ENCODE results near the gene SLC22A23. TPM values are rescaled to one million over a fixed set of nuclear protein-coding genes. Genes with fewer than 3 reads are reported as not detected.
"Not testable (repeated sequence)": the region's sequence is repeated elsewhere in the genome, so short reads cannot be mapped to it uniquely, and the experiment has no call there.

SLC22A23 gene
- total RNA-seq, 1 donor from 2014 or later: 14.6 TPM

DNA sequence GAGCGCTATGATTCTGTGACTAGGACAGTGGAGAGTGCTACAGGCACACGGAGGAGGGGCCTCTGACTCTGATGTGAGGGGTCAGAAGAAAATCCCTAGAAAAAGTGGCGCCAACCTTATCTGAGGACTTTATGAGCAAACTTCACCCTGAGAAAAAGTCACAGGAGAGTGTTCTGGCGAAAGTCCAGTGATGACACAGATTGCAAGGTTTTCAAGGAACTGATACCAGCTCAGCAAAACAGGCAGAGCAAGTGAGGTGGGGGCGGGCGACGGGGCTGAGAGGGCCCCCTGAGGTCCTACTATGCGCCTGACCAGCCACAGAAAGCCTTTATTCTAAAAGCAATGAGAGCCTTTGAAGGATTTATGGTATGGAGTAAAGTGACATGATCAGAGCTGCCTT, 73.3 kb downstream of the SLC22A23 start:
- Mint-ChIP-seq H3K27ac (ENCODE audit: unreplicated experiment) (no peak overlapping the region), H3K4me3 (no peak overlapping the region)

DNA sequence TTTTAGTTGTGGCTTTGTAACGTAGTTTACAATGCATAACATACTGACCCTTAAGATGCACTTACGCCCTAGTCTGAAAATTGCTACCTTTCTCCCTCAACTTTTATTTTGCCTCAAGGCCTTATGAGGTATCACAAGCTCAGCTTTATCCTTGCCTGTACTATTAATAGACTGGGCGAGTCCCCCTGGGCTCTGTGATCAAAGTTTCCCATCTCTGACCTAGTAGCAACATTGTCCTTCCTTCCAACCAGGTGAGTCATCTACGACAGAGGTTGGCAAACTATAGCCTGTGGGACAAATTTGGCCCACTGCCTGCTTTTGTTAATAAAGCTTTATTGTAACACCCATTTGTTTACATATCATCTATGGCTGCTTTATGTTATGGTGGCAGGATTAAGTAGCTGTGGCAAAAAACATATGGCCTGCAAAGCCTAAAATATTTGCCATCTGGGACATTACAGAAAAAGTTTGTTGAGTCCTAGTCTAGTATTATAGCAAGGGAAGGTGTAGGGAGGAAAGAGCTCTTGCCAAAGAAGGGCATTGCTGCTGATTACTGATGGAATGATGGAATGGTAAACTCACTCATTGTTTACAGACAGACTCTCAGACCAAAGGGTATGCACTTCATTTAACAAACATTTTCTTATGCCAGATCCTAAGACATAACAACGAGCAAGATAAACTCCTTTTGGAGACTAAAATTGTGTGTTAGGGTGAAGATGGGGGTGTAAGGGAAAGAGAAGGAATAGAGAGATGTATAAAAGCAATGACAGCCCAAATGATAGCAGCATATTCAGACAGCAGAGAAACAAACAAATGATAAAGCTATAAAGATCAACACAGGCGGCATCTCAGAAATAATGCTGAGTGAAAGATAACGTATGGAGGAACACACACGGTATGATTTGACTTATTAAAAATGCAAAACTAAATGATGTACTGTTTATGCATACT, 74.2 kb downstream of the SLC22A23 start:
- H3K36me3 Mint-ChIP-seq (ENCODE audit: low read depth): peaks cover 3% of the 10 kb centered on the region
- peaks cover 29% of the 10 kb centered on the region for H3K4me1 Mint-ChIP-seq
- no peak for TF ChIP-seq CTCF (conservative IDR thresholded peaks at IDR 0.05)
- no peaks in the 10 kb centered on the region for H3K9me3 Mint-ChIP-seq
- no peak overlapping the region for H3K27ac Mint-ChIP-seq (ENCODE audit: unreplicated experiment)
- H3K4me3 Mint-ChIP-seq: no peak overlapping the region
- DNase-seq (ENCODE audit: low read depth, low spot score): no peak
- H3K27me3 Mint-ChIP-seq (ENCODE audit: low read depth): no peaks in the 10 kb centered on the region

More for the DNA sequence above, 73.3 kb downstream of the SLC22A23 start:
- no peak for DNase-seq (ENCODE audit: low read depth, low spot score)
- no peak for TF ChIP-seq CTCF (conservative IDR thresholded peaks at IDR 0.05)
- Mint-ChIP-seq H3K36me3 (ENCODE audit: low read depth) (peaks cover 5% of the 10 kb centered on the region), H3K9me3 (no peaks in the 10 kb centered on the region), H3K4me1 (peaks cover 23% of the 10 kb centered on the region), H3K27me3 (ENCODE audit: low read depth) (no peaks in the 10 kb centered on the region)

DNA sequence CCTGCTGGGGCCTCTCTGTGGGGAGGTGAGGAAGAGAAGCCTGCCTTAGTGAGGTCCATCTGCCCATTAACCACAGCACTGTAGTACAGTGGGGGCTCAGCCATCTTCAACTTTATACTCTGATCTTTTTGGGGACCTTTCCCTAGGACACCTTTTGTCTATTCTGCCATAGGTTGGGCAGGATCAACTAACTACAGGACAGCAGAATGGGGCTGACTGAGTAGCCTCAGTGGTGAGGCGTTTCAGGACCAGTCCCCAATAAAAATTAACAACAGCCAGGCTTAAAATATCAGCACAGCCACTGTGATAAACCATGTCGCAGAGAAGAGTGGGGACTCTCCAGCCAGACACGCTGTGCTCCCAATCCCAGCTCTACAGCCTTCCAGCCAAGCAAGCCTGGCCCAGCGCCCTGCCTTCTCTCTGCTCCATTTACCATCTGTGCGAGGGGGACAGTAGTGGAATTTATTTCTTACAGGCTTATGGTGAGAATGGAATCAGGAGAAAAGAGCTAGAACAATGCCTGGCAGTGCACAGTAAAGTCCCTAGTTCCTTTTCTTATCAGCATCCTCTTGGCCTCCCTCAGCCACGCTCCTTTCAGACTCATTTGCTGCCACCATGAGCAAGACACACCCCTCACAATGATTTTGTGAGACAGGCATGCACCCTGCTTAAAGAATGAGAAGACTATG, 75.5 kb downstream of the SLC22A23 start:
- H3K4me3 Mint-ChIP-seq: no peak overlapping the region
- H3K9me3 Mint-ChIP-seq: no peaks in the 10 kb centered on the region
- TF ChIP-seq CTCF (conservative IDR thresholded peaks at IDR 0.05): no peak
- no peaks in the 10 kb centered on the region for H3K27me3 Mint-ChIP-seq (ENCODE audit: low read depth)
- peak overlapping the region; percentile 16 for H3K27ac Mint-ChIP-seq (ENCODE audit: unreplicated experiment)
- peaks cover 33% of the 10 kb centered on the region for H3K4me1 Mint-ChIP-seq
- peaks cover 2% of the 10 kb centered on the region for H3K36me3 Mint-ChIP-seq (ENCODE audit: low read depth)
- no peak for DNase-seq (ENCODE audit: low read depth, low spot score)

GRCh38 chr6:3380344-3381232, 76.3 kb downstream of the SLC22A23 start:
- no peaks in the 10 kb centered on the region for H3K27me3 Mint-ChIP-seq (ENCODE audit: low read depth)
- DNase-seq (ENCODE audit: low read depth, low spot score): no peak
- no peak overlapping the region for H3K4me3 Mint-ChIP-seq
- peaks cover 37% of the 10 kb centered on the region for H3K4me1 Mint-ChIP-seq
- no peak overlapping the region for H3K27ac Mint-ChIP-seq (ENCODE audit: unreplicated experiment)
- no peak for TF ChIP-seq CTCF (conservative IDR thresholded peaks at IDR 0.05)
- H3K9me3 Mint-ChIP-seq: no peaks in the 10 kb centered on the region
- peaks cover 2% of the 10 kb centered on the region for H3K36me3 Mint-ChIP-seq (ENCODE audit: low read depth)

DNA sequence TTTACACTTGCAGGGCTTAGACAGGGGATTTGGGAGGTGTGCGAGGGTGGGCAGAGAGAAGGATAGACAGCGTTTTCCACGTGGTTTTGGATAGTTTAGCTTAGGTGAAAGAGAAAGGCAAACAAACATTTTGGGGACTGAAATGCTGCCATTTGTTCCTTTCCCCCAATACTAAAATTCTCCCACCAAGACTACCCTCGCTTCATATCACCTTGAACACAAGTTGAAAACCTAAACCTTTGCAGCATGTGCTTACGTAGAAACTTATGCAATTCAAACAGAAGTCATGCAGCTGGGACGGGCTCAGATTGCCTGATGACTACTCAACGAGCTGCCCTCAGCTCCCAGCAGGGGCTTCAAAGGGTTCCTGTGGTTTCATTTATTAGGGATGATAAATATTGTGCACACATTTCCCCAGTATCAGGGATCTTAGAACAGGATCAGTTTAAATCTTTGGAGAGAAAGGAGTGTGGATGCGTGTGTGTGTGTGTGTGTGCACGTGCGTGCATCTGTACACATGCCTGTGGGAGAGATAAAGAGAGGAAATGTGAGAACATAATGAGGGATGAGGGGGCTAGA, 77.3 kb downstream of the SLC22A23 start:
- Mint-ChIP-seq H3K9me3 (no peaks in the 10 kb centered on the region), H3K27ac (ENCODE audit: unreplicated experiment) (no peak overlapping the region), H3K36me3 (ENCODE audit: low read depth) (peaks cover 2% of the 10 kb centered on the region), H3K4me1 (peaks cover 43% of the 10 kb centered on the region), H3K4me3 (no peak overlapping the region), H3K27me3 (ENCODE audit: low read depth) (no peaks in the 10 kb centered on the region)
- no peak for TF ChIP-seq CTCF (conservative IDR thresholded peaks at IDR 0.05)
- no peak for DNase-seq (ENCODE audit: low read depth, low spot score)

GRCh38 chr6:3378808-3379207, 78.0 kb downstream of the SLC22A23 start:
- H3K4me3 Mint-ChIP-seq; H3K27ac Mint-ChIP-seq (ENCODE audit: unreplicated experiment): not testable (repeated sequence)
- H3K4me1 Mint-ChIP-seq: peaks cover 49% of the 10 kb centered on the region

DNA sequence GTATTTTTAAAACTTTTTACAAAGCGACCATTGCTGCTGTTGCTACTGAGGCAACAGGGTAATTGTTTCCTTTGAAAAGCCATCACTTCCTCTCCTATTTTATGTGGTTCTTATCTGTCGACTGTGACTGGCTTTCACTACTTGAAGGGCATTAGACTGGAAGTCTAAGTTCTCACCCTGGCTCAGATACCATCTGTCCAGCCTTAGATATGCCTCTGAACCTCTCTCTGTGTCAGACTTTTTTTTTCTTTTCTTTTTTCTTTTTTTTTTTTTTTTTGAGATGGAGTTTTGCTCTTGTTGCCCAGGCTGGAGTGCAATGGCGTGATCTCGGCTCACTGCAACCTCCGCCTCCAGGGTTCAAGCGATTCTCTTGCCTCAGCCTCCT, 78.5 kb downstream of the SLC22A23 start:
- not testable (repeated sequence) for H3K27me3 Mint-ChIP-seq (ENCODE audit: low read depth); H3K36me3 Mint-ChIP-seq (ENCODE audit: low read depth); H3K9me3 Mint-ChIP-seq; H3K27ac Mint-ChIP-seq (ENCODE audit: unreplicated experiment); H3K4me3 Mint-ChIP-seq; DNase-seq (ENCODE audit: low read depth, low spot score)
- peaks cover 49% of the 10 kb centered on the region for H3K4me1 Mint-ChIP-seq

More at GRCh38 chr6:3378808-3379207, 78.0 kb downstream of the SLC22A23 start:
- not testable (repeated sequence) for H3K36me3 Mint-ChIP-seq (ENCODE audit: low read depth); DNase-seq (ENCODE audit: low read depth, low spot score); H3K9me3 Mint-ChIP-seq; H3K27me3 Mint-ChIP-seq (ENCODE audit: low read depth)
